NAMALWA (cell line): ENCODE results near the gene TUBG2.
"Not testable (repeated sequence)": the region's sequence is repeated elsewhere in the genome, so short reads cannot be mapped to it uniquely, and the experiment has no call there.

ENCODE experiments used
- DNase-seq: peaks from one replicate; pipeline ENCODE4 v3.0.0-alpha.2; 2015; ENCODE audit warnings: low spot score

Gene TUBG2

DNA sequence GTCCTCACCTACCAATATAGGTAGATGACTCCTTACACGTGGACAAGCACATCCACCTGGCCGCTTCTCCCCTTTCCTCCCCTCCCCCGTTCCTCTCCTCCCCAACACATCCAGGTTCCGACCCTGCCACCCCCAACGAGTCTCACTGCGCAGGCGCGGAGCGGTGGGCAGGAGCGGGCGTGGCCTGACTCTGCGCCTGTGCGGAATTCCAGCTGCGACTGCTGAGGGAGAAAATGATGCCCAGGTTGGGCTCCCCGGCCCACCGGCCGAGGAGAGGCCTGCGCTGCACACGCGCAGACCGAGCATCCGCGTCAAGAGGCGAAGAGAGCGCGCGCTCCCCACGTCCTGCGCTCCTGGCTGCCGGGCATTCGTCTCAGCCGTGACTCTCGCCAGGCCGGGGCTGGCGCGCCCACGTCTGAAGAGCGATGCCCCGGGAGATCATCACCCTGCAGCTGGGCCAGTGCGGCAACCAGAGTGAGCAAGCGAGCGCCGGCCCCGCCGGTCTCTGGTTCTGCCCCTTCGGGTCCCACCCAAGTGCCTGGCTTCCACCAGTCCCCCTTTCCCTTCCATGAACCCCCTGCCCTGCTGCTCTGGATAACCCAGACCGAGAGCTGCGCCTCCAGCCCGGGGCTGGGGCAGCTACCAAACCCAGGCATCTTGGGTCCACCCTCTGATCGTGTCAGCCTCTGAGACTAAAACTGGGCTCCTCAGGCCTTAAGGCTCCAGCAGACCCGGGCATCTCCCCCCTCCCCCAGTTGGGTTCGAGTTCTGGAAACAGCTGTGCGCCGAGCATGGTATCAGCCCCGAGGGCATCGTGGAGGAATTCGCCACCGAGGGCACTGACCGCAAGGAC is at the start of gene TUBG2:
TSS of gene TUBG2 (plus strand) at position 206 of the 853 bp plus-strand sequence. CDS start at position 426, 220 bp downstream.
- DNase-seq: peak; percentile 70

GRCh38 chr17:42609814-42610801 is 49.0 kb upstream of the TUBG2 start:
- peak; percentile 21 for DNase-seq

- no peak for DNase-seq
These were observed 47.1 kb upstream of the TUBG2 start for GRCh38 chr17:42612013-42612412.

DNA sequence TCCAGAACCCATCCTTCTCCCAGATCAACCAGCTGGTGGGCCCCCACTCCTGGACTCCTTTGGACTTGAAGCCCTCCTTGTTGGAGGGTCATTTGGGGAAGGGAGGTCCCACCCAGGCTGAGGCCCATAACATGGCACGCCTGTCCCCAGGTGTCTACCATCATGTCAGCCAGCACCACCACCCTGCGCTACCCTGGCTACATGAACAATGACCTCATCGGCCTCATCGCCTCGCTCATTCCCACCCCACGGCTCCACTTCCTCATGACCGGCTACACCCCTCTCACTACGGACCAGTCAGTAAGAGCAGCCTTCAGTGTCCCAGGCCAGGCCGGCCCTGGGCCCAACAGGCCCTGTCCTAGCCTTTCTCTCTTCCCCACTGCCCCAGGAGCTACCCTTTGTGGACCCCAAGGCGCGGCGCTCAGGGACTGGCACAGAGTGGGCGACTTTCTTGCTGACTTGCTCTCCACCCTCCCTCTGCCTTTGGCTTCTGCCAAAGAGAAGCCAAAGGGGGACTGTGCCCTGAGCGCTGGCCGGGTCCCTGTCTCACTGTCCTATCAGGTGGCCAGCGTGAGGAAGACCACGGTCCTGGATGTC is 45.3 kb upstream of the TUBG2 start:
- DNase-seq: no peak

DNA sequence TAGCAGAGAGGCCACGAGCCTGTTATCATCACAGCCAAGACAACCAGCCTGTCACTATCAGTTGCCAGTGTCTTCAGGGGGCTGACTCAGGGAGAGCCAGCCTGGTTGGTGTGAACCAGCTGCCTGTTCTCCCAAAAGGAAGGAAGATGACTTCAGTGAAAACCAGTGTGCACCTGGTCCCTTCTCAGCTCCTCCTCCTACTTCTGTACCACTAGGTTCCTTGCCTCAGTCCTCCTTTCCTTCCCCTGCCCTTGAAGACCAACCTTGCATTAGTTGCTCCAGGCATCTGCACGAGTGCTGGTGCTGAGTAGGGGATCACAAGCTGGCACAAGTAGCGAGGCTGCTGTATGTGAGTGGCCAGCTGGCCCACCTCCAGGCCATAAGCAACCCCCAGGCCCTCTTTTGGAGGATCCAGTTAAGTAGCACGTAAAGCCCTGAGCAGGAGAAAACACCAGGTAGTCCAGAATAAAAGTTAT is 41.1 kb upstream of the TUBG2 start:
- DNase-seq: peak; percentile 43

- DNase-seq: peak; percentile 62
These were observed 40.5 kb upstream of the TUBG2 start for GRCh38 chr17:42618442-42619150.

GRCh38 chr17:42621987-42622386 is 37.1 kb upstream of the TUBG2 start:
- DNase-seq: not testable (repeated sequence)

DNA sequence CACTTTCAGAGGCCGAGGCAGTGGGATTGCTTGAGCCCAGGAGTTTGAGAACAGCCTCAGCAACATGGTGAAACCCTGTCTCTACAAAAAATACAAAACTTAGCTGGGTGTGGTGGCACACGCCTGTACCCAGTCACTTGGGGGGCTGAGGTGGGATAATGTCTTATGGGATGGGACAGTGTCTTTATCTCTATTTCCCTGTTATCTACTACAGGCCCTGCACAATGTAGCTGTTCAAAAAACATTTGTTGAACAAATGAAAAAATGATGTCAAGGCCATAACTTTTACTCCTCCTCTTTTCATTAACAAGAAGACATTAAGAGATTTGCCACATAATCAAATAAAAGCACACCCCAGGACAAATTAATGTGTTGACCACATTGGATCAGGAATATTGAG is 35.8 kb upstream of the TUBG2 start:
- DNase-seq: no peak

DNA sequence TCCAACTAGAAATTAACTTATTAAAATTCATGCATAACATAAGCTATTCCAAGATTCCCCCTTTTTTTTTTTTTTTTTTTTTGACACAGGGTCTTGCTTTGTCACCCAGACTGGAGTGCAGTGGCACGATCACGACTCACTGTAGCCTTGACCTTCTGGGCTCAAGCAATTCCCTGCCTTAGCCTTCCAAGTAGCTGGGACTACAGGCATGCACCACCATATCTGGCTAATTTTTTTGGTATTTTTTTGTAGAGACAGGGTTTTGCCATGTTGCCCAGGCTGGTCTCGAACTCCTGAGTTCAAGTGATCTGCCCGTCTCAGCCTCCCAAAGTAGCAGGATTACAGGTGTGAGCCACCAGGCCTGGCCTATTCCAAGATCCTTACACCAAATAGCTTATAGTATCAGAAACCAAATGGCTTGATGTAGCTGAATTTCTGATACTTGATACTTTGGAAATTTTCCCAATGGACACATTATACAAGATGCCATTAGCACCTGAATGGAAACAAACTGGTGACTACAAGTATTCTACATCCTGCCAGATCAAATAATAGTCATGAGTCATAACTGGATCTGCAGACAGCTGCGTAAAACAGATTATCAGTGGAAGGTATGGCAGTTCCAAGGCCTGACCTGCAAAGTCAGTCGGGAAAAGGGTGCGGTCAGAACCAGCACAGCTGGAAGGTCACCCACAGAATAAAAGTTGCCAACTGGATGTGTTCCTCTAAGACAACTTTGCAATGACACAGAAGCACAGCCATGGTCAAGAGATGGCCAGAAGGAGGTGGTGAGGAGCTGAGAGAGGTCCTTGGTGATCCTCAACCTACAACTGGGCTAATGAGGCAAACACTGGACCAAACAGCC is 35.1 kb upstream of the TUBG2 start:
- DNase-seq: no peak

DNA sequence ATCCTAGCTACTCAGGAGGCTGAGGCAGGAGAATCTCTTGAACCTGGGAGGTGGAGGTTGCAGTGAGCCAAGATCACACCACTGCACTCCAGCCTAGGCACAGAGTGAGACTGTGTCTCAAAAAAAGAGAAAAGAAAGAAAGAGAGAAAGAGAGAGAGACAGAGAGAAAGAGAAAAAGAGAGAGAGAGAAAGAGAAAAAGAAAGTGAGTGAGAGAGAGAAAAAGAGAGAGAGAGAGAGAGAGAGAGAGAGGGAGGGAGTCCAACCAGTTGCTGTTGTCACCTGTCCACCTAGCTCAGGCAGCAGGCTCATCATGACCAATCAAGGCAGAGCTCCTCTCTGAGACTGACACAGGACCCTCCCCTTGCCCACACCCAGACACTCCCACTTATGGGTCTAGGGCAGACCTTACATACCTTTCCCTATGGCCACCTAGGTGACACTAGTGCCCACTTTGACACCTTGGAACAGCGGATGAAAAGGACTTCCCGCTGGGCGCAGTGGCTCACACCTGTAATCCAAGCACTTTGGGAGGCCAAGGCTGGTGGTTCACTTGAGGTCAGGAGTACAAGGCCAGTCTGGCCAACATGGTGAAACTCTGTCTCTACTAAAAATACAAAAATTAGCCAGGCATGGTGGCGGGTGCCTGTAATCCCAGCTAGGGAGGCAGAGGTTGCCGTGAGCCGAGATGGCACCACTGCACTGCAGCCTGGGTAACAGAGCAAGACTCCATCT is 31.9 kb upstream of the TUBG2 start:
- DNase-seq: not testable (repeated sequence)

DNA sequence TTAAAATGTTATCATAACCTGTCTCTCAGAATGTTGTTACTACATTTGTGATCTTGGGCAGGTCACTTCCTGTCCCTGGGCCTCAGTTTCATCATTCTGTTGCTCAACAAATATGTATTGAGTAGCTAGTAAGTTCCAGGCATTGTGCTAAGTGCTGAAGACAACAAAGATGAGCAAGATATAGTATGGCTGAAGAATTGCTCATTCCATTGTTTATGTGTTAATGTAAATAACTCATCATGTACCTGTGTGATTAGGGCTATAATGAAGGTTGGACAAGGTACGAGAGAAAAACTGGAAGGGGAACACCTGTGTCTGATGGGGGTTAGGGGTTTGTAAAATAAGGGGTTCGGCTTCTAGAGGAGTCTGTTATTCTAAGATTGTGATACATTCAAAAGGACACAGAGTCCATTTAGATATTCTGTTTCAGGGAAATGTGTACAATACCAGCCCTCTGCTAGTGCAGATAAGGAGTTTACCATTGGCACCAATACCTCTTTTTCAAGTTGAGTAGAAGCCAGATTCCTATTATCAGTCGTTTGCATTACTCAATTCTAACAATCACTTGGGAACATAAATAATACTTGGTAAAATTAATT is 29.6 kb upstream of the TUBG2 start:
- no peak for DNase-seq

GRCh38 chr17:42632949-42633444 is 26.1 kb upstream of the TUBG2 start:
- DNase-seq: no peak

- DNase-seq: no peak
These were observed 19.5 kb upstream of the TUBG2 start for GRCh38 chr17:42639525-42640113.

- DNase-seq: no peak
These were observed 19.0 kb upstream of the TUBG2 start for GRCh38 chr17:42640121-42640520.

GRCh38 chr17:42642336-42642735 is 16.7 kb upstream of the TUBG2 start:
- DNase-seq: no peak

DNA sequence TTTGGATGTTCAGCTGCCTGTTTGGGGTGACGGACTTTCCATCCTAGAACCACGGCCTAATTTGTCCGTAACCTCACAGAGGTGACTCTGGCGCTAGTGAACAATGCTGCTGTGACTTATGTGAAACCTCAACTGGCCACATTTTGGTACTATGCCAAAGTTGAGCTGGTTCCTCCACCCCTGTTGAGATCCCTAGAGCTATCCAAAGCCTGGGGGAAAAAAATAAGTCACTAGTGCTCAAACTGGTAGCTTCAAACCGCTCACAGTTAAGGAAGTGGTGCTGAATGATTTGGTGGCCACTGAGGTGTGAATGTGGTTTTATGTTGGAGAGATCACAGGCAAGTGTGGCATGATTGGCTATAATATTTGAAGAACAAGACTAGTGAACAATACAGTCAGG is 11.3 kb upstream of the TUBG2 start:
- no peak for DNase-seq

DNA sequence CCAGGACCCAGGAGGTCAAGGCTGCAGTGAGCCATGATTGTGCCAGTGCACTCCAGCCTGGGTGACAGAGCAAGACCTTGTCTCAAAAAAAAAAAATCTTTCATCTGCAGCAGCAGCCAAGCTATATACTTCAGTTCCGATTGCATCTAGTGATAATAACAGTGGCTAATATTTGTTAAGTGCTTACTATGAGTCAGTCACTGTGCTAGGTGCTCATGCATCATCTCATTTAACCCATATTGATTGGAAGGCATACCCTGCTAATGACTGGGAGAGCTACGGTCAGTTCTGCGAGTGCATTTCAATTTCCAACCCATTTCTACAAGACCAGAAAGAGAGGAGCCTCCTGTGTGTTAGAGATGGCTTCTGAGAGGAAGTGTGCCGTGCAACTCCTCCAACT is 7.7 kb upstream of the TUBG2 start:
- no peak for DNase-seq

DNA sequence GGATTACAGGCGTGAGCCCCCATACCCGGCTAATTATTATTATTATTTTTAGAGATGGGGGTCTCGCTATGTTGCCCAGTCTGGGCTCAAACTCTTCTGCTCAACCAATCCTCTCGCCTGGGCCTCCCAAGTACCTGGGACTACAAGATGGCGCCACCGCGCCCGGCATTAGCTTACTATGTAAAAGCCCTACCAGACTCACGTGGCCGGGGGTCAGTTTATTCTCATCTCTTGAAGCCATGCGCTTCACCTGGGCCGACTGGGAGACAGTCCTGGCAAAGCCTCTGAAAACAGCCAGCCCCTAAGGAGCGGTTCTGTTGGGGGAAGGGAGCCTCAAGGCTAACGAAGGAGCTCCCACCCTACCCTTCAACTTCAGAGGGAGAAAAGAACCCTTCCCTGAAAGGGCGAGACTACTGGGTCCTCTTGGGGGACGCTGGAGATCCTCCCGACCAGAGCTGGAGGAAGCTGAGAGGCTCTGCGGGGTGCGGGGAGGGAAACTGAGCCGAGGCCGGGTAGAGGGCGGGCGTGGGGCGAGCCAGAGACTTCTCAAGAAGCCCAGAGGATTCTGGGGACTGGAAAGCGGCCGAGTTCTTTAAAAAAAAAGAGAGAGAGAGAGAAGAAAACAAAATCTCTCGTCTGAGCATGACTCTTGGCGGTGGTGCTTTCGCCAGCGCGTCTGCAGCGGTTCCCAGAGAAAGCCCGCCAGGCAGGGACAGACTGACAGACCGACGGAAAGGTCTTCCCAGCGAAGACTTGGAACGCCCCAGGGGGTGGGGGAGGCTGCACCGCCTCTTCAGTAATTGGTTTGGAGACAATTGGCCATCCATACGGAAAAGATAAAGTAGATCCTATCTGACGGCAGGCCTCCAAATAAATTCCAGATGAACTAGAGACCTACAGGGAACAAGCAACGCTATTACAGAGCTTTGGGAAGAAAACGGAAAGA is 5.6 kb upstream of the TUBG2 start:
- DNase-seq: no peak
